ENCODE measurements around the gene ATG4B. TPM values are rescaled to one million over a fixed set of nuclear protein-coding genes. Genes with fewer than 3 reads are reported as not detected.

The ATG4B gene
- total RNA-seq, 4 donors from 2014 or later, result 61.8 to 146 (median 87.2) TPM

DNA sequence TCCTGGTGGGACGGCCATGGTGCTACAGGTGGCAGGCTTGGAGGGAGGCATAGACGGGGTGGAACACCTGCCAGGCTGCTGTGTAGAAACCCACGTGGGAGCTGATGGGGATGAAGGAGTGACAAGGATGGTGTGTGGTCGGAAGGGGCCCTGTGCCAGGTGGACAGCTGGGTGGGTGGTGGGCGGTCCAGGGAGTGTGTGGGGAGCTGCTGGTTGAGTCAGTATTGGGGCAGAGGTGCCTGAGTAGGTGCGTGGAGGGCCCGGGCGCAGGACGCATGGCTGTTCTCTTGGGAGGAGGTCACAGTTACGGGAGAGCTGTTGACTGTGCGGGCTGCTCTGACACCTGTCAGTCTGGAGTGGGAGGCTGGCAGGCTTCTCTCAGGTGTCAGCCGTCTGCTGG lies 84.4 kb downstream of the ATG4B start:
- TF ChIP-seq EP300 (IDR thresholded peaks at IDR 0.05), result no peak
- TF ChIP-seq POLR2A (IDR thresholded peaks at IDR 0.05), result no peak
- TF ChIP-seq, protein P1, sequence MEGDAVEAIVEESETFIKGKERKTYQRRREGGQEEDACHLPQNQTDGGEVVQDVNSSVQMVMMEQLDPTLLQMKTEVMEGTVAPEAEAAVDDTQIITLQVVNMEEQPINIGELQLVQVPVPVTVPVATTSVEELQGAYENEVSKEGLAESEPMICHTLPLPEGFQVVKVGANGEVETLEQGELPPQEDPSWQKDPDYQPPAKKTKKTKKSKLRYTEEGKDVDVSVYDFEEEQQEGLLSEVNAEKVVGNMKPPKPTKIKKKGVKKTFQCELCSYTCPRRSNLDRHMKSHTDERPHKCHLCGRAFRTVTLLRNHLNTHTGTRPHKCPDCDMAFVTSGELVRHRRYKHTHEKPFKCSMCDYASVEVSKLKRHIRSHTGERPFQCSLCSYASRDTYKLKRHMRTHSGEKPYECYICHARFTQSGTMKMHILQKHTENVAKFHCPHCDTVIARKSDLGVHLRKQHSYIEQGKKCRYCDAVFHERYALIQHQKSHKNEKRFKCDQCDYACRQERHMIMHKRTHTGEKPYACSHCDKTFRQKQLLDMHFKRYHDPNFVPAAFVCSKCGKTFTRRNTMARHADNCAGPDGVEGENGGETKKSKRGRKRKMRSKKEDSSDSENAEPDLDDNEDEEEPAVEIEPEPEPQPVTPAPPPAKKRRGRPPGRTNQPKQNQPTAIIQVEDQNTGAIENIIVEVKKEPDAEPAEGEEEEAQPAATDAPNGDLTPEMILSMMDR (IDR thresholded peaks at IDR 0.05), result no peak
- no peak for DNase-seq (ENCODE audit: low spot score in 2 of 2)
- Histone ChIP-seq H3K4me1 (no peaks in the 10 kb centered on the region), H3K27ac (no peak overlapping the region), H3K4me3 (no peak overlapping the region), H3K27me3 (no peaks in the 10 kb centered on the region), H3K36me3 (peaks cover 3 to 97% (median 30%) of the 10 kb centered on the region in 3 donors), H3K9me3 (no peaks in the 10 kb centered on the region)
- WGBS, 2 donors, result 90 to 91% methylated on average over 12 of the region's 12 CpGs

- 97 to 98% methylated on average over 21 of the region's 21 CpGs for WGBS, 2 donors
Measured at GRCh38 chr2:241722896-241723454, 85.5 kb downstream of the ATG4B start.

More at GRCh38 chr2:241722896-241723454, 85.5 kb downstream of the ATG4B start:
- Histone ChIP-seq H3K27ac (no peak overlapping the region), H3K9me3 (no peaks in the 10 kb centered on the region), H3K27me3 (no peaks in the 10 kb centered on the region), H3K4me1 (no peaks in the 10 kb centered on the region), H3K4me3 (no peak overlapping the region), H3K36me3 (peaks cover 3 to 97% (median 30%) of the 10 kb centered on the region in 3 donors)
- no peak for DNase-seq (ENCODE audit: low spot score in 2 of 2)
- TF ChIP-seq POLR2A (IDR thresholded peaks at IDR 0.05) (no peak), EP300 (IDR thresholded peaks at IDR 0.05) (no peak)
- TF ChIP-seq, protein P1 (IDR thresholded peaks at IDR 0.05), result no peak

Other genes with a start within 250 kb of the ATG4B start
- gene STK25, start 129.1 kb upstream of the ATG4B start, total RNA-seq, result 100 to 1,000 TPM; 234 to 301 (median 275) TPM
- gene BOK, start 78.9 kb upstream of the ATG4B start, total RNA-seq, result 10 to 100 TPM; 49.6 to 81.6 (median 71.4) TPM
- 10 to 100 TPM; 27.3 to 61.2 (median 42.0) TPM for gene THAP4, start 535 bp upstream of the ATG4B start, total RNA-seq
- gene DTYMK, start 49.1 kb downstream of the ATG4B start, total RNA-seq, result 10 to 100 TPM; 20.5 to 35.4 (median 21.3) TPM
- gene ING5, start 64.3 kb downstream of the ATG4B start, total RNA-seq, result 10 to 100 TPM; 33.4 to 73.3 (median 56.2) TPM
- 10 to 100 TPM; 24.7 to 58.8 (median 43.9) TPM for gene D2HGDH, start 96.9 kb downstream of the ATG4B start, total RNA-seq
- 1 to 10 TPM in 1 of 4 donors, under 1 TPM in 2, not detected in 1; 0.21 to 3.9 (median 0.30) TPM for gene GAL3ST2, start 139.1 kb downstream of the ATG4B start, total RNA-seq
- gene NEU4, start 171.5 kb downstream of the ATG4B start, total RNA-seq, result 1 to 10 TPM in 2 of 4 donors, not detected in 2; 1.1 to 1.6 TPM
- gene PDCD1, start 221.2 kb downstream of the ATG4B start, total RNA-seq, result under 1 TPM in 3 of 4 donors, not detected in 1; 0.22 to 0.60 (median 0.42) TPM
- gene RTP5, start 232.0 kb downstream of the ATG4B start, total RNA-seq, result not detected